ENCODE results near the gene LRRC40.
"Not testable (repeated sequence)": the region's sequence is repeated elsewhere in the genome, so short reads cannot be mapped to it uniquely, and the experiment has no call there.

Gene LRRC40

DNA sequence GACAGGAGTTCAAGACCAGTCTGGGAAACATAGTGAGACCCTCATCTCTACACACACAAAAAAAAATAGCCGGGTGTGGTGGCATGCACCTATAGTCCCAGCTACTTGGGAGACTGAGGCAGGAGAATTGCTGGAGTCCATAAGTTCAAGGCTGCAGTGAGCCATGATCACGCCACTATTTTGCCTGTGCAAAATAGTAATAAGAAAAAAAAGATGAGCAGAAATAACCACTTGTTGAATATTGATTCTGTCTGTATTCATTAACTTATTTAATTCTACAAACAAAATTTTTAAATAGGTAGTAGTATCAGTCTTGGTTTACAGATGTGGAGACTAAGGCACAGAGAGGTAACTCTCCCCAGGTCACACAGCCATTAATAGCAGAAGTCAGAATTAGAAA is 16.9 kb downstream of the LRRC40 start:
- no peak overlapping the region for H3K4me3 ChIP-seq
- TF ChIP-seq, protein P1, sequence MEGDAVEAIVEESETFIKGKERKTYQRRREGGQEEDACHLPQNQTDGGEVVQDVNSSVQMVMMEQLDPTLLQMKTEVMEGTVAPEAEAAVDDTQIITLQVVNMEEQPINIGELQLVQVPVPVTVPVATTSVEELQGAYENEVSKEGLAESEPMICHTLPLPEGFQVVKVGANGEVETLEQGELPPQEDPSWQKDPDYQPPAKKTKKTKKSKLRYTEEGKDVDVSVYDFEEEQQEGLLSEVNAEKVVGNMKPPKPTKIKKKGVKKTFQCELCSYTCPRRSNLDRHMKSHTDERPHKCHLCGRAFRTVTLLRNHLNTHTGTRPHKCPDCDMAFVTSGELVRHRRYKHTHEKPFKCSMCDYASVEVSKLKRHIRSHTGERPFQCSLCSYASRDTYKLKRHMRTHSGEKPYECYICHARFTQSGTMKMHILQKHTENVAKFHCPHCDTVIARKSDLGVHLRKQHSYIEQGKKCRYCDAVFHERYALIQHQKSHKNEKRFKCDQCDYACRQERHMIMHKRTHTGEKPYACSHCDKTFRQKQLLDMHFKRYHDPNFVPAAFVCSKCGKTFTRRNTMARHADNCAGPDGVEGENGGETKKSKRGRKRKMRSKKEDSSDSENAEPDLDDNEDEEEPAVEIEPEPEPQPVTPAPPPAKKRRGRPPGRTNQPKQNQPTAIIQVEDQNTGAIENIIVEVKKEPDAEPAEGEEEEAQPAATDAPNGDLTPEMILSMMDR (IDR thresholded peaks at IDR 0.05): no peak
- no peak overlapping the region for H3K27ac ChIP-seq
- DNase-seq (ENCODE audit: low spot score): no peak

DNA sequence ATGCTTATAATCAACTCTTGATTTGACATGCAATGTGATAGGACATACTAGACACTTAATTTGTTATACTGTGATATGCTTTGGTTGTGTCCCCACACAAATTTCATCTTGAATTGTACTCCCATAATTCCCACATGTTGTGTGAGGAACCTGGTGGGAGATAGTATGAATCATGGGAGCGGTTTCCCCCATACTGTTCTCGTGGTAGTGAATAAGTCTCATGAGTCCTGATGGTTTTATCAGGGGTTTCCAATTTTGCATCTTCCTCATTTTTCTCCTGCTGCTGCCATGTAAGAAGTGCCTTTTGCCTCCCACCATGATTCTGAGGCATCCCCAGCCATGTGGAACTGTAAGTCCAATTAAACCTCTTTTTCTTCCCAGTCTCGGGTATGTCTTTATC is 20.2 kb downstream of the LRRC40 start:
- not testable (repeated sequence) for H3K27ac ChIP-seq; H3K4me3 ChIP-seq; DNase-seq (ENCODE audit: low spot score)

DNA sequence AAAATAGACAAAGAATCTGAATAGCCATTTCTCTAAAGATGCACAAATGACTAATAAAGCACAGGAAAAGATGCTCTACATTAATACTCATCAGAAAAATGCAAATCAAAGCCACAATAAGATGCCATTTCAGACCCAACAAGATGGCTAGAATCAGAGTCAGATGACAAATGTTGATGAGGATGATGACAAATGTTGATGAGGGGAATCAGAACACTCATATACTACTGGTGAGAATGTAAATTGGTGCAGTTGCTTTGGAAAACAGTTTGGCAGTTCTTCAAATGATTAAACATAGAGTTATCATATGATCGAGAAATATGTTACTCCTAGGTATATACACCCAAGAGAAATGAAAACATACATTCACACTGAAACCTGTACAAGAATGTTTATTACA is 33.9 kb downstream of the LRRC40 start:
- Histone ChIP-seq H3K27ac (no peak overlapping the region), H3K4me3 (no peak overlapping the region)
- TF ChIP-seq, protein P1 (IDR thresholded peaks at IDR 0.05): no peak
- DNase-seq (ENCODE audit: low spot score): no peak

DNA sequence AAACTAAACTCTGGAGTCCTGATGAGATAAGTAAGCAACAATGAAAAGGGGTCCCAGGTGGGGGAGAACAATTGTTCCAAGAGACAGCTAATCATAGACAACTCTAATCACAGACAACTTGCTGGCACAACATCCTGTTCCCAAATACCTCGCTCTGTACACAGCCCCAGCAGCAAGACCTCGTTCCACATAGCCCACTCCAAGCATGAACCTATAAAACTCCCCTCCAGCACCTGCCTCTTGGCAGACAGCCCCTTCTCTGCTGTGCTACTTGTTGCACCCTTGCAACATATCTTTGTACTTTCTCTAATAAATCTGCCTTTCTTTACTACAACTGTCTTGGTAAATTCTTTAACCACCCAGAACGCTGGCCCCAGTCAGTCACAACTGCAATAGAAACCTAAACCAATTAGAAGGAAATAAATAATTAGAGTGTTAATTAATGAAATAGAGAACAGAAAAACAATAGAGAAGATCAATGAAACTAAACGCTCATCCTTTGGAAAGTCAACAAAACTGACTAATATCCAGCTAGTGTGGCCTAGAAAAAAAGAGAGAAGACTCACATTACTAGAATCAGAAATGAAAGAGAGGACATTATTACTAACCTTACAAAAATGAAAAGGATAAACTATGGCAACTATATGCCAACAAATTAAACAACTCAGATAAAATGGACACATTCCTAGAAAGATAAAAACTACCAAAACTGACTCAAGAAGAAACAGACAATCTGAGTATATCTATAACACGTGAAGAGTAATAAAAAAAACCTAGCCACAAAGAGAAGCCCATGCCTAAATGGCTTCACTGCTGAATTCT is 36.1 kb downstream of the LRRC40 start:
- TF ChIP-seq, protein P1 (IDR thresholded peaks at IDR 0.05): no peak
- no peak overlapping the region for H3K4me3 ChIP-seq
- no peak for DNase-seq (ENCODE audit: low spot score)

DNA sequence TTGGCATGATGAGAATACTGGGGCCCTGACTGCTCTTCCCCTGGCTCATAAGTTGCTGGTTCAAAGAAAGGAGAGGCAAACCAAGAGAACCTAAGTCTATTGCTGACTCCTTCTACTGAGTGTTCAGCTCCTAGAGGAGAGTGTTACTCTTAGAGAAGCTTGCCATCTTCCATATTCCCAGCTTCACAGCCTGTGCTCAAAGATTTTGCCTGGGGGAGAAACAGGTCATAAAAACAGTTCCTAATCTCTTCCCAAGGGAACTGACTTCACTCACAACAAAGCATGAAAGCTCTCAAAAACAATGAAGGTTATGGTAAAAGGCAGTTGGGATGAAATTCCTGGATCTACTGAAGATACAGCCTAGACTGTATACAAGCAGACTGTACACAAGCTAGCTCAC is 37.1 kb downstream of the LRRC40 start:
- Histone ChIP-seq H3K27ac (no peak overlapping the region), H3K4me3 (no peak overlapping the region)
- no peak for DNase-seq (ENCODE audit: low spot score)
- TF ChIP-seq, protein P1 (IDR thresholded peaks at IDR 0.05): no peak

More for the DNA sequence above, 36.1 kb downstream of the LRRC40 start:
- H3K27ac ChIP-seq: no peak overlapping the region

DNA sequence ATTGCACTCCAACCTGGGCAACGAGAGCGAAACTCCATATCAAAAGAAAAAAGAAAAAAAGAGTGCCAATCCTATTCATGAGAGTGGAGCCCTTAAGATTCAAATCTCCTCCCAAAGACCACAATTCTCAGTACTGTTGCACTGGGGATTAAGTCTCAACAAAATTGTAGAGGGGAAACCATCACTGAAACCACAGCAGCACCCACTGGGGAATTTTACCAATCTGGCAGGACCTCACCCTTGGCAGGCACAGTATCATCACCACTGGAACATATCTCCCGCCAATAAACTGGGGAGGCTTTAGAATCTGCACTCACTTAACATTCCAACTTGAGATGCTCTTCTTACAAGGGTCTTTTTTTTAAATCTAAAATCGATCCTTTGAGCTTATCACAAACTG is 41.0 kb downstream of the LRRC40 start:
- no peak overlapping the region for H3K4me3 ChIP-seq
- H3K27ac ChIP-seq: no peak overlapping the region
- TF ChIP-seq, protein P1 (IDR thresholded peaks at IDR 0.05): no peak
- DNase-seq (ENCODE audit: low spot score): no peak

DNA sequence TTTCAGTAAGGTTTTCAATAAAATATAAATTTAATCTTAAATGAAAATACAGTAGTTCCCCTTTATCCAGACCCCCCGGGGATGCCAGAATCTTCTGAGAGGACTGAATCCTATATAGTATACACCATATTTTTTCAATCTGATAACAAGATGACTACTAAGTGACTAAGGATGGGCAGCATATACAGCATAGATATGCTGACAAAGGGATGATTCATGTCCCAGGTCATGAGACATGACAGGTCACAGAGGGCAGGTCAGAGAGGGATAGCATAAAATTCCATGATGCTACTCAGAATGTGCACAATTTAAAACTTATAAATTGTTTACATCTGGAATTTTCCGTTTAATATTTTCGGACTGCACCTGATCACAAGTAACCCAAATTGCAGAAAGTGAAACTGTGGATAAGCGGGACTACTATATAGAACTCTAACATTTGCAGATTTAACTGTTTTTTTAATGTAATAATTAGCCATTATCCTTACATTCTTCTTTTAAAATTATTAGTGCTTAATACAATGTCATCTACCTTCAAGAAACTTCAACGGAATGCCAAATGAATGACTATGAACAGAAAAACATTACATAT is 48.8 kb downstream of the LRRC40 start:
- H3K4me3 ChIP-seq: no peak overlapping the region
- DNase-seq (ENCODE audit: low spot score): no peak
- H3K27ac ChIP-seq: no peak overlapping the region
- TF ChIP-seq, protein P1 (IDR thresholded peaks at IDR 0.05): no peak
